ENCODE measurements around the gene ZWILCH.

- TF ChIP-seq EZH2 (IDR thresholded peaks at IDR 0.05; ENCODE audit: insufficient read depth, poor library complexity, severe bottlenecking) (no peak), EZH2phosphoT487 (IDR thresholded peaks at IDR 0.05; ENCODE audit: insufficient read depth, low read depth) (no peak)
Measured at GRCh38 chr15:66484539-66485112, 20.5 kb upstream of the ZWILCH start.
